Vagina (tissue), 2 donors: Measurements from ENCODE around the gene RSPH9.

Experiments
- POLR2A ChIP-seq, 2 donors: fragments of 450-650 bp; IDR thresholded peaks; one replicate each; pipeline ENCODE4 v1.6.1; 2017; ENCODE audit warnings: antibody characterized with exemption in 2 of 2, mild to moderate bottlenecking in 2 of 2, moderate library complexity in 2 of 2
- POLR2AphosphoS5 ChIP-seq, 2 donors: sonication (generic); formaldehyde crosslinking; IDR thresholded peaks; one replicate each; pipeline ENCODE4 v1.9.0; 2017; ENCODE audit warnings: antibody characterized with exemption in 2 of 2, mild to moderate bottlenecking in 2 of 2, low read depth in 1 of 2; ENCODE audit not compliant: insufficient read depth in 1 of 2
- TF ChIP-seq, protein P1 (sequence below), 3 experiments: fragments of 450-650 bp in 2 of 3; fragments of 200-600 bp in 1 of 3; sonication (generic) in 1 of 3; IDR thresholded peaks; one replicate each; pipeline ENCODE4 v1.5.1; 2017 to 2019; ENCODE audit warnings: antibody characterized with exemption in 3 of 3, mild to moderate bottlenecking in 2 of 3, moderate library complexity in 2 of 3

DNA sequence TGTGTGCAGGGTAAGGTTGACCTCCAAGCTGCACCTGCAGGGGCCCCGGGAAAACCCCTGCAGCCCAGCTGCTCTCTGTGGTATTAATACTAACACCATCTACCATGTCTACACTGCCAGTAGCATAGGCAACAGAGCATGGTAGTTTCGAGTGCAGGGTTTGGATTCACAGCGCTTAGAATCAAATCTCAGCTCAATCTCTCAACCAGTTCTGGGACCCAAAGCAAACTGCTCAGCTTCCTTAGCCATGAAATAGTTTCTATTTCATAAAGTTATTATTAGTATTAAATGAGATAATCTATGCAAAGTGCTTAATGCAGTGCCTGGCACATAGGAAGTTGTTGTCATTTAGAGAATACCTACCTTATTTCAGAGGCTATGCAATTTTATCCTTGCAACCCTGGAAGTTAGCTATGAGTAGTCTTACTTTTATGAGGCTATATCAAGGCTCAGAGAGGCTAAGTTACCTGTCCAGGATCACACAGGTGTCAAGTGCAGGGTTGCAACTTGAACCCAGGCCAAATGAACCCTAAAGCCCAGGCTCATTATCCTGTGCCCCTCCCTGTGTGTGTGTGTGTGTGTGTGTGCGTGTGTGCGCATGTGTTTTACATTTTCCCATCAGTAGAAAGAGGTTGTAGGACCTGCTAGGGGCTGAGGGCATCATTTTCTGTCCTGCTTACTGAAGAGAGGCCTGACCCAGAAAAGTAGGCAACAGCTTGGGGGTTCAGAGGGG lies 70.4 kb downstream of the RSPH9 start:
- TF ChIP-seq, protein P1, sequence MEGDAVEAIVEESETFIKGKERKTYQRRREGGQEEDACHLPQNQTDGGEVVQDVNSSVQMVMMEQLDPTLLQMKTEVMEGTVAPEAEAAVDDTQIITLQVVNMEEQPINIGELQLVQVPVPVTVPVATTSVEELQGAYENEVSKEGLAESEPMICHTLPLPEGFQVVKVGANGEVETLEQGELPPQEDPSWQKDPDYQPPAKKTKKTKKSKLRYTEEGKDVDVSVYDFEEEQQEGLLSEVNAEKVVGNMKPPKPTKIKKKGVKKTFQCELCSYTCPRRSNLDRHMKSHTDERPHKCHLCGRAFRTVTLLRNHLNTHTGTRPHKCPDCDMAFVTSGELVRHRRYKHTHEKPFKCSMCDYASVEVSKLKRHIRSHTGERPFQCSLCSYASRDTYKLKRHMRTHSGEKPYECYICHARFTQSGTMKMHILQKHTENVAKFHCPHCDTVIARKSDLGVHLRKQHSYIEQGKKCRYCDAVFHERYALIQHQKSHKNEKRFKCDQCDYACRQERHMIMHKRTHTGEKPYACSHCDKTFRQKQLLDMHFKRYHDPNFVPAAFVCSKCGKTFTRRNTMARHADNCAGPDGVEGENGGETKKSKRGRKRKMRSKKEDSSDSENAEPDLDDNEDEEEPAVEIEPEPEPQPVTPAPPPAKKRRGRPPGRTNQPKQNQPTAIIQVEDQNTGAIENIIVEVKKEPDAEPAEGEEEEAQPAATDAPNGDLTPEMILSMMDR (IDR thresholded peaks at IDR 0.05) = no peak
- TF ChIP-seq POLR2A (IDR thresholded peaks at IDR 0.05) = no peak
- no peak for TF ChIP-seq POLR2AphosphoS5 (IDR thresholded peaks at IDR 0.05; ENCODE audit: insufficient read depth in 1 of 2, low read depth in 1 of 2)
